ENCODE data around the gene SLC2A13.
"Not testable (repeated sequence)": the region's sequence is repeated elsewhere in the genome, so short reads cannot be mapped to it uniquely, and the experiment has no call there.

SLC2A13 gene

DNA sequence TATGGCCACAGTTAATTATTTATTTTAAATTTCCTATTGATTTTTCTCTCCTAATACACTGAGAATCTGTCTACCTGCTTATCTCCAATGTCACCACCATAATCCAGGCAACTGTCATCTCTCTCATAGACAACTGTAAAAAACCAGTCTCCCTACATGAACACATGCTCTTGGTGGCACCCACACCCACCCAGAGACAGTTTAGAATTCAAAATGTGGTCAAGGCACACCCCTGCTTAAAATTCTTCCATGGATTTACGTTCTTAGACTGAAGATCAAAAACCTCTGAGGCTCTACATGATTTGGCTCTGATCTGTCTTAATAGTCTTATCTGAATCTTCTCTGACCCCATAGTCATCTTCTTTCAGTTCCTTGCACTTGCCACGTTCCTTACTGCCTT, 245.2 kb downstream of the SLC2A13 start:
- DNase-seq, result no peak

- DNase-seq, result no peak
Observed at GRCh38 chr12:39853003-39853402, 252.9 kb downstream of the SLC2A13 start.

GRCh38 chr12:39852346-39852745, 253.5 kb downstream of the SLC2A13 start:
- no peak for DNase-seq

GRCh38 chr12:39848218-39848617, 257.7 kb downstream of the SLC2A13 start:
- not testable (repeated sequence) for DNase-seq

GRCh38 chr12:39846971-39847650, 258.8 kb downstream of the SLC2A13 start:
- no peak for DNase-seq

DNA sequence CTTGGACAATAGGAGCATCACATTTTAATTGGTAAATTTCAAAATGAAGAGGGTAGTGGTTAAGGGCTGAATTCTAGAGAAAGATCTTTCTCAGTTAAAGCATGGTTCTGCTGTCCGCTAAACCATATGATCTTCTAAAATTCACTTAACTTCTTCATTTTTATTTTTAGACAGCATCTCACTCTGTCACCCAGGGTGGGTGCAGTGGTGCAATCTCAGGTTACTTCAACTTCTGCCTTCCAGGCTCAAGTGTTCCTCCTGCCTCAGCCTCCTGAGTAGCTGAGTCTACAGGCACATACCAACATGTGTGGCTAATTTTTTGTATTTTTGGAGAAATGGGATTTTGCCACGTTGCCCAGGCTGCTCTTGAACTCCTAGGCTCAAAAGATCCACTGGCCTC, 259.6 kb downstream of the SLC2A13 start:
- no peak for DNase-seq

DNA sequence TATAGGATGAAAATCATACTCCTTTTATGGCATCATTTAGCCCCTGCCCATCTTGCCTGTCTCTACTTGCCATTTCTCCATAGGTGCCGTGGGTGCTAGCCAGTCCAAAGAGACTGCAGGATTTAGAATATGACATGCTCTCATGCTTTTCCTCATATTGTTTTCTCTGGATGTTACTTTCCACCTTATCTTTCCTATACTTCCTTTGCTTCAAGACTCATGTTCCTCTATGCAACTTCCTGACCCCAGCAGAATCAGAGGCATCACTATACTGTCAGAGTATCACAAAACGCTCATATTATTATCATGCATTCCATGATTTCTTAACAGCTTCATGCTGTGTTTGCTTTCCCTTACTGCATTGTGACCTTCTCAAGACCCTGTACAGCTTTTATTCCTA, 265.5 kb downstream of the SLC2A13 start:
- DNase-seq, result no peak

- no peak for DNase-seq
Observed at GRCh38 chr12:39839072-39839471, 266.8 kb downstream of the SLC2A13 start.

DNA sequence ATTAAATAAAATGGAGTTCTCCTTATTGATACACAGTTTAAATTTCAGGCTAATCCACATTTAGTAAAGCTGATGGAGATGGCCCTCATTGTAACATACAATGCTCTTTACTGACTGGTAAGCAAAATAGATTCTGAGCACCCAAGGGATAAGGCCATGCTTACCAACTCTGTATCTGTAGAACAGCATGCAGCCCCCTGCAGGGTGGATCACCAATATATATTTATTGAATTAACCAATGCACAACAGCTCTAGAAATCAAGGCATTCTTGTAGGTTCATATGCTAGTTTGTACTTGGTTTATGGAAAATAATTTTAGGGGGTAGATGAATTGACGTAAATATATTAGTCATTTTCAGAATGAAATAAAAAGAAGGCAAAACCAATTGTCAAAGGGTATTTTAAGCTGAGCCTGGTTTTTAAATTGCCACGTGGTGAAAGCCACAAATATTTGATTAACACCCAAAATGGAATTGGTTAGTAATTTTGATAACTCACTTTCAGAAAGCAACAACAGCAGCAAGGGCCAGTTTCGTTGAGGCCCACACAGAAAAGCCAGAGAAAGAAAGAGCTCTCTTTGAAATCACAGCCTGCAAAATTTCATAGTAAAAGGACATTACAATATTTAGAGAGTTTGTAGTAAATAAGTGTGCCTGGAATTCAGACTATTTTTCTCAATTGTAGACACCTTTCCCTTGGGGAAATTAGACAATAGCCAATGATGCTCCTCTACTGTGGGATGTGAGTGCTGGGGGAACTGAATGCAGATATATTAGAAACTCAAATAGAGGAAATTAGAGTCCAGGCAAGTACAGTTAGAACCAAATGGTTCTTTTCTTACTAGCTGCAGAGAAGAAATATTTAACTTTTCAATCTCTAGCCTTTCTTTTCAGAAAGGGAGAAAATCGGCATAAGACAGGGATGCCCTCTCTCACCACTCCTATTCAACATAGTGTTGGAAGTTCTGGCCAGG, 270.1 kb downstream of the SLC2A13 start:
- no peak for DNase-seq

DNA sequence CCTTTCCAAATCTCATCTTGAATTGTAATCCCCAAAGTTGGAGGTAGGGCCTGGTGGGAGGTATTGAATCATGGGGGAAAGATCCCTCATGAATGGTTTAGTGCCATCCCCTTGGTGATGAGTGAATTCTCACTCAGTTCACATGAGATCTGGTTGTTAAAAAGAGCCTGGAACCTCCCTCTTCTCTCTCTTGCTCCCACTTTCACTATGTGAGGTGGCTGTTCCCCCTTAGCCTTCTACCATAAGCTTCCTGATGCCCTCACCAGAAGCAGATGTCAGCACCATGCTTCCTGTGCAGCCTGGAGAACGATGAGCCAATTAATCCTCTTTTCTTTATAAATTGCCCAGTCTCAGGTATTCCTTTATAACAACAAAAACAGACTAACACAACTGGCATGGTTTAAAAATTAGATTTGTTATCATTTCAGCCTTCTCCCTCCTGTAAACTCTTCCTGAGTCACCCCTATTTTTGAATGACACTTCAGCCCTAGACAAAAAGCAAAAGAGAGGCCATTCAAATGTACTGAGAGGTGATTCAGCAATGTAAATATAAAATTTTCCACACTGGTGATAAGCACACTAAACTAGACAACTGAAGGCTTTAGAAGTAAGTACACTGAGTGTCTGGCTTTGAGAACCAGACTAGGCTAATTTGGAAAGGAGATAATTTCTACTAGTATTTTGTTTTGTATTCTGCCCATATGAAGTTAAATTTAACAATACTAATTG, 274.1 kb downstream of the SLC2A13 start:
- no peak for DNase-seq

- no peak for DNase-seq
Observed at GRCh38 chr12:39830852-39831520, 274.9 kb downstream of the SLC2A13 start.

- no peak for DNase-seq
Observed at GRCh38 chr12:39830171-39830570, 275.7 kb downstream of the SLC2A13 start.

- no peak for DNase-seq
Observed at GRCh38 chr12:39824505-39825212, 281.2 kb downstream of the SLC2A13 start.

GRCh38 chr12:39816671-39817185, 289.2 kb downstream of the SLC2A13 start:
- no peak for DNase-seq

- no peak for DNase-seq
Observed at GRCh38 chr12:39815746-39816145, 290.1 kb downstream of the SLC2A13 start.

- no peak for DNase-seq
Observed at GRCh38 chr12:39814626-39815025, 291.3 kb downstream of the SLC2A13 start.

DNA sequence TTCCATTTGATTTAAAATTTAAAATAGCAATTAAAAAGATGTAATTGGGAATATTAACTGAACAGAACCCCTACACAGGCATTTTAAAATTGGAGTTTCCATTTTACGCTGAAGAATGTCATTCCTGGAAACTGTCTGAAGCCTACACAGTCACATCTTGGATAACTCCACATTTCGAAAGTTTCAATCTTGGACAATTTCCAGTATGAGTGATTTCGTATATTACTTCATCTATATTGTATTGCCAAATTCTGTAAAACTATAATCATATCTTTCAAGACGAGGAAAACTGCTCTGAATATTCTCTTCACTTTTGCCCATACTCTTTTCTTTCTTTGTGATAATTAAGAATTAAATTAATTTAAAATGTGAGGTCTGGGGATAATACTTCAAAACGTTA, 292.1 kb downstream of the SLC2A13 start:
- DNase-seq, result no peak

GRCh38 chr12:39812456-39812855, 293.4 kb downstream of the SLC2A13 start:
- not testable (repeated sequence) for DNase-seq

DNA sequence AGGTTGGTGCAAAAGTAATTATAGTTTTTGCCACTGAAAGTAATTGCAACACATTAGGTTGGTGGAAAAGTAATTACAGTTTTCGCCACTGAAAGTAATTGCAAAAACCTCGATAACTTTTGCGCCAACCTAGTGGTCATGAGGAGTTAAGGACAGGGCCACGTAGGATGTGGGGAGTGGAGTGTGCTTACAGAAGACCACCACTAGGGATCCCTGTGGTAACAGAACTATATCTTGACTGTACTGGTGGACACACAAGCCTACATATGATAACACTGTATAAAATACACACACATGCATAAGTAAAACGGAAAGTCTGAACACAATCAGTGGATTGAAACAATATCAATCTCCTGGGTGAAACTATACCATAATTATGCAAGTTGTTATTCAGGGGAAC, 298.8 kb downstream of the SLC2A13 start:
- DNase-seq, result no peak

DNA sequence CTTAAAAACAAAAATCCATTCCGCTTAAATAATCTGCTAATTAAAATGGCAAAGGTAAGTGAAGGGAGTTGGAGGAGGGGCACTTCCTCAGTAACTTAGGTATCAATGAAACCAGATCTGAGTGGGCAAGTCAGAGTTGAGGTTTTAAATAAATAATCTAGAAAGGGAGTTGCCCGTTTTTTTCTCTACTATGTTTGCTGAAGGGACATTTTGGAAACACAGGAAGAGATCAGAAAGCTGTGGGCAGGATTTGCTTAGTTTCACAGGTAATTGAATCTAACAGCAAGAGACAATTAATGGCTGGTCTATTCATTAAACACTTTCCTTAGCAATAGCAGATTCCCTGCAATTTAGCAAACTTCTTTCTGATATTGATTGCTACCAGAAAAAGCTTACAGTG, 300.2 kb downstream of the SLC2A13 start:
- DNase-seq, result no peak

DNA sequence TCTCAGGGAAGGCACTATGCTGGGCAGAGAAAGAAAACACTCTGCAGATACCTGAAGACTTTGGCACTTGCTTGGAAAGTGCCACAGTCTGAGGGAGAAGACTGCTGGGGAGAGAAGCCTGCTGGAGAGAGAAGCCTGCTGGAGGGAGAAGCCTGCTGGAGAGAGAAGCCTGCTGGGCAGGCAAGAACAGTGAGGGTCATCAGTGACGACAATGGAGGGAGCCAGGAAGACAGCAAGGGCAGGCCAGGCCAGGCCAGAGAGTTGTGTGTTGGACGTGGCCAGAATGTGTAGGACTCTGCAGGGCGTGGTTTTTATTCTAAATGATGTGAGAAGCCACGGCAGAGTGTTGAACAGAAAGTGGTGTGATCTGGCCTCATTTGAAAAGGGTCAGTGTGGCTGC, 301.0 kb downstream of the SLC2A13 start:
- DNase-seq, result no peak

- DNase-seq, result no peak
Observed at GRCh38 chr12:39804479-39804878, 301.4 kb downstream of the SLC2A13 start.
